ENCODE results near the gene KMT2A. TPM values are rescaled to one million over a fixed set of nuclear protein-coding genes. Genes with fewer than 3 reads are reported as not detected.

KMT2A gene
- total RNA-seq, 2 donors from 2014 or later, result 33.8 to 45.1 TPM

- Histone ChIP-seq H3K4me3 (no peak overlapping the region), H3K9ac (ENCODE audit: low read depth in 2 of 2, low read length in 2 of 2) (no peak overlapping the region), H3K27ac (no peak overlapping the region), H3K36me3 (peaks cover 17% of the 10 kb centered on the region), H3K4me1 (no peaks in the 10 kb centered on the region), H3K9me3 (no peaks in the 10 kb centered on the region), H3K27me3 (no peaks in the 10 kb centered on the region)
- TF ChIP-seq CTCF (IDR thresholded peaks at IDR 0.05), result no peak
- intact Hi-C loops (cut with DNase I), result no loop called here
- DNase-seq, result no peak
Measured at GRCh38 chr11:118522571-118523072, 86.3 kb downstream of the KMT2A start.

- DNase-seq, result no peak
- Histone ChIP-seq H3K4me3 (no peak overlapping the region), H3K4me1 (peaks cover under 1% of the 10 kb centered on the region), H3K27me3 (no peaks in the 10 kb centered on the region), H3K9ac (ENCODE audit: low read depth in 2 of 2, low read length in 2 of 2) (no peak overlapping the region), H3K9me3 (no peaks in the 10 kb centered on the region), H3K27ac (no peak overlapping the region), H3K36me3 (peaks cover 17% of the 10 kb centered on the region)
- no peak for TF ChIP-seq CTCF (IDR thresholded peaks at IDR 0.05)
- intact Hi-C loops (cut with DNase I), result no loop called here
Measured at GRCh38 chr11:118524356-118524755, 88.1 kb downstream of the KMT2A start.

GRCh38 chr11:118524757-118525470 lies 88.6 kb downstream of the KMT2A start:
- H3K36me3 ChIP-seq, result peaks cover 13% of the 10 kb centered on the region
- H3K4me3 ChIP-seq, result no peak overlapping the region
- intact Hi-C loops (cut with DNase I), result no loop called here
- peaks cover 6% of the 10 kb centered on the region for H3K4me1 ChIP-seq
- H3K27me3 ChIP-seq, result no peaks in the 10 kb centered on the region
- no peak for DNase-seq
- no peak overlapping the region for H3K9ac ChIP-seq (ENCODE audit: low read depth in 2 of 2, low read length in 2 of 2)
- H3K27ac ChIP-seq, result no peak overlapping the region
- no peaks in the 10 kb centered on the region for H3K9me3 ChIP-seq
- TF ChIP-seq CTCF (IDR thresholded peaks at IDR 0.05), result no peak

GRCh38 chr11:118526688-118527087 lies 90.4 kb downstream of the KMT2A start:
- TF ChIP-seq CTCF (IDR thresholded peaks at IDR 0.05), result no peak
- no peak for DNase-seq
- no peak overlapping the region for H3K9ac ChIP-seq (ENCODE audit: low read depth in 2 of 2, low read length in 2 of 2)
- intact Hi-C loops (cut with DNase I), result no loop called here
- no peaks in the 10 kb centered on the region for H3K36me3 ChIP-seq
- H3K9me3 ChIP-seq, result no peaks in the 10 kb centered on the region
- peaks cover 14% of the 10 kb centered on the region for H3K4me1 ChIP-seq
- no peak overlapping the region for H3K27ac ChIP-seq
- H3K27me3 ChIP-seq, result no peaks in the 10 kb centered on the region
- H3K4me3 ChIP-seq, result no peak overlapping the region

- no peaks in the 10 kb centered on the region for H3K27me3 ChIP-seq
- no peak for TF ChIP-seq CTCF (IDR thresholded peaks at IDR 0.05)
- intact Hi-C loops (cut with DNase I), result no loop called here
- no peak within 1 kb of the TSS for H3K27ac ChIP-seq
- H3K36me3 ChIP-seq, result no peaks in the 10 kb centered on the region
- no peaks in the 10 kb centered on the region for H3K9me3 ChIP-seq
- no peak for DNase-seq
- peaks cover 14% of the 10 kb centered on the region for H3K4me1 ChIP-seq
- H3K9ac ChIP-seq (ENCODE audit: low read depth in 2 of 2, low read length in 2 of 2), result no peak within 1 kb of the TSS
- H3K4me3 ChIP-seq, result no peak within 1 kb of the TSS
Measured at GRCh38 chr11:118527109-118527508, 90.8 kb downstream of the KMT2A start, which contains the start of gene TTC36. TSS of gene TTC36 (plus strand) at chr11:118527474. CDS start at chr11:118527495, 21 bp downstream.
